GM12865 (cell line): ENCODE data around the gene KCNJ14.

ENCODE experiments used
- DNase-seq: peaks from one replicate; pipeline ENCODE4 v3.0.0; 2010; ENCODE audit warnings: low read depth
- H3K4me3 ChIP-seq: 2 replicates; pipeline ENCODE4 v1.5.1; 2011; ENCODE audit warnings: mild to moderate bottlenecking, low read depth, low read length, control low read depth
- TF ChIP-seq, protein P1 (sequence below): IDR thresholded peaks from 2 replicates; pipeline ENCODE4 v1.5.1; 2011; ENCODE audit warnings: low read length, control low read depth, low read depth, inconsistent platforms; ENCODE audit not compliant: insufficient read depth; ENCODE audit errors: missing control alignments

KCNJ14 gene

DNA sequence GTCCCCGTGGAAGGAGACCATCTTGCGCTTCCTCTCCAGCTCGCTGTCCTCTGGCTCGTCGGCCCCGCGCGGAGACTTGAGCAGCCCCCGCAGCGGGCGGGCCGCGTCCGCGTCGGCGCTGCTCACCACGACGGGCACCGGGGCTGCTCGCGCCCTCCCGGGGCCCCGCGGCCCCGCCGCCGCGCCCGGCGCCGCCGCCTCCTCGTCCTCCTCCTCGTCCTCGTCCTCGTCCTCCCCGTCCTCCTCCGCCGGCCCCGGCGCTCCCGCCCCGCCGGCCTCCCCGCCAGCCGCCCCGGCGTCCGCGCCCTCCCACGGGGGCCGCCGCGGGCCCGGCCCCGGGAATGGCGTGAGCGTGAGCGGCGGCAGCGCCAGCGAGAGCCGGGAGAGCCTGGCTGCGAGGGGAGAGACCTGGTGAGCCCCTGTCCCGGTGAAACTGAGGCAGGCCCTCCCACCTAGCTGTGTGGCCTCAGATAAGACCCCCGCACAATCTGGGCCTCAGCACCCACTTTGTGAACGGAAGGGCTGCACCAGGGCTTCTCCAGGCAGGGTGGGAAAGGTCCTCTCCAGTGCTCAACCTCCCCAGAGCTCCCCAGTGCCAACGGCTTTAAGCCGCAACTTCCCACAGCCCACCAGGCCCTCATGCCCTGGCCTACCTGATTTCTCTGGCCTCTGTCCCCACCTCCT is 38.5 kb downstream of the KCNJ14 start:
- H3K4me3 ChIP-seq: no peak overlapping the region
- DNase-seq: no peak
- TF ChIP-seq, protein P1, sequence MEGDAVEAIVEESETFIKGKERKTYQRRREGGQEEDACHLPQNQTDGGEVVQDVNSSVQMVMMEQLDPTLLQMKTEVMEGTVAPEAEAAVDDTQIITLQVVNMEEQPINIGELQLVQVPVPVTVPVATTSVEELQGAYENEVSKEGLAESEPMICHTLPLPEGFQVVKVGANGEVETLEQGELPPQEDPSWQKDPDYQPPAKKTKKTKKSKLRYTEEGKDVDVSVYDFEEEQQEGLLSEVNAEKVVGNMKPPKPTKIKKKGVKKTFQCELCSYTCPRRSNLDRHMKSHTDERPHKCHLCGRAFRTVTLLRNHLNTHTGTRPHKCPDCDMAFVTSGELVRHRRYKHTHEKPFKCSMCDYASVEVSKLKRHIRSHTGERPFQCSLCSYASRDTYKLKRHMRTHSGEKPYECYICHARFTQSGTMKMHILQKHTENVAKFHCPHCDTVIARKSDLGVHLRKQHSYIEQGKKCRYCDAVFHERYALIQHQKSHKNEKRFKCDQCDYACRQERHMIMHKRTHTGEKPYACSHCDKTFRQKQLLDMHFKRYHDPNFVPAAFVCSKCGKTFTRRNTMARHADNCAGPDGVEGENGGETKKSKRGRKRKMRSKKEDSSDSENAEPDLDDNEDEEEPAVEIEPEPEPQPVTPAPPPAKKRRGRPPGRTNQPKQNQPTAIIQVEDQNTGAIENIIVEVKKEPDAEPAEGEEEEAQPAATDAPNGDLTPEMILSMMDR: no peak

DNA sequence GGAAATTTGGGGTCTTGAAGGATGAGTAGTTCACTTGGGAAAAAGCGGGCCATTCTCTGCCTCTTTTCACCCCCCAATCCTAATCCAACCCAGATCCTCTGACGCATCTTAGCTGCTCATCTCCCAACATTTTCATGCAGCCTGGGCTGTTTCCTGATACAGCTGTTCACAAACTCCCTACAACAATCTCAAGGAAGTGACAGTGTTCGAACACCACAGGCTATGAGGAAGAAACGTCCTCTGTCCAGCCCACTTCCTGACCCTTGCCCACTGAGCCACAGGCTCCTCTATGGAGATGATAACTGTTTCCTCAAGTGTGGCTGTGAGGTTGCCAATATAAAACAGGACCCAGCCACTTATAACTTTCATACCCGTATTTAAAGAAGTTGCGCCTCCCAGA is 40.0 kb downstream of the KCNJ14 start:
- H3K4me3 ChIP-seq: no peak overlapping the region
- TF ChIP-seq, protein P1: no peak
- DNase-seq: no peak

DNA sequence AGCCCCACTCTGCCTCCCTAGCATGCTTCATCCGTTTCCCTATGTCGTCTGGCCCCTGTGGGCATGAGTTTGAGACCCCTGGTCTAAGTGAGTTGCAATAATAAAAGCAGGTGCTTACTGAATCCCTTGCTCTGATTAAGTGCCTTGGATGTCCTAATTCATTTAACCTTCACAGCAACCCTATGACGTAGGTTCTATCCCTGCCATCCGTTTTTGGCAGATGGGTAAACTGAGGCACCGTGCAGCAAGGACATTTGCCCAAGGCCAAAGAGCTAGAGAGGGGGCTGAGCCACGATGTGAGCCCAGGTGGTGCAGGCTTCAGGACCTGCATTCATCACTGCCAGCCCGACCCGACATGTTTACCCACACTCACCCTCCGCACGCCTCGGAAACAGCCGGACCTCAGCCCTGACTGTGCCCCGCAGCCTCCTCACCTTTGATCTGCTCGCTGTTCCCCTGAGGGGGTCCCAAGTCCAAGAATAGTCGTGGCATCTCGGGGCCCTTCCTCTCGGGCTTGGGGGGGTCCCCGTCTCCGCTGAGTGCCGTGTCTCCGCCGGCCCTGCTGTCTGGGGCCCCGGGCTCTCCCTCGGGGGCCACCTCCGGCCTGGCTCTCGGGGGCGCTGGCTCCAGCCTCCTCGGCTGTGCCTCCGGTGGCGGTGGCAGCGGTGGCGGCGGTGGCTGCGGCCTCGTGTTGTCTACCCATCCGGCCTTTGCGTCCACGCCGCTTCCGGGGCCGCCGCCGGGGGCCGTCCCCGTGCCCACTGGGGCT is 41.8 kb downstream of the KCNJ14 start:
- TF ChIP-seq, protein P1: no peak
- no peak overlapping the region for H3K4me3 ChIP-seq
- no peak for DNase-seq

DNA sequence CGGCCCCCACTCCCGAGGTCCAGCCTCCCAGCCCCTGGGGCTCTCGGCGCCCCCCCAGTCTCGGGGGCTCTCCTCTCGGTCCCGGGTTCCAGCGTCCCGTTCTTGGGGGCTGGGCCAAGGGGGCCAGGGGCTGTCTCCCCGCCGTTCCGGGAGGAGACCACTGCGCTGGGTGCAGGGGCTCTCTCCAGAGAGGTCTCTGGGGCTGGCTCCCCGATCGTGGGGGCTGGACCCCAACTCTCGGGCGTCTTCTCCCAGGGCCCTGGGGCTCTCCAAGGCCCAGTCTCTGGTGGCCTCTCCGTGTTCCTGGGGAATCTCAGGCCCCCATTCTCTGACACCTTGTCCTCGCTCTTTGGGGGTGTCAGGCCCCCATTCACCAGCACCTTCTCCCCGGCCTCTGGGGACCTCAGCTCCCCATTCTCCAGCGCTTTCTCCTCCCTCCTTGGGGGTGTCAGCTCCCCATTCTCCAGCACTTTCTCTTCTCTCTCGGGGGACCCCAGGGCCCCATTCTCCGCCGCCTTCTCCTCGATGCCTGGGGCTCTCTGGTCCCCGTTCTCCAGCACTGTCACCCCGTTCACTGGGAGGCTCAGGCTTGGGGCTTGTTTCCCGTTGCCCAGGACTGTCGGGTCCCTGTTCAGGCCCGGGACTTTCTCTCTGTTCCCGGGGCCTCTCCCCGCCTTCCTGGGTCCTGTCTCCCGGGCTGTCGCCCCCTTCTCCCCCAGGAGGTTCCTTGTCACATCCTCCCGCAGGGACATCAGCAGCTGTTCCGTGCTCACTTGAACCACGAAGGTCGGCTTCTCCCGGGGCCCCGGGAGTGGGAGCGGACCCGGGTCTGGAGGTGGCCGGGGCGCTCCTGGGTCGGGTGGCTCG is 42.6 kb downstream of the KCNJ14 start:
- DNase-seq: no peak
- no peak overlapping the region for H3K4me3 ChIP-seq
- TF ChIP-seq, protein P1: no peak

DNA sequence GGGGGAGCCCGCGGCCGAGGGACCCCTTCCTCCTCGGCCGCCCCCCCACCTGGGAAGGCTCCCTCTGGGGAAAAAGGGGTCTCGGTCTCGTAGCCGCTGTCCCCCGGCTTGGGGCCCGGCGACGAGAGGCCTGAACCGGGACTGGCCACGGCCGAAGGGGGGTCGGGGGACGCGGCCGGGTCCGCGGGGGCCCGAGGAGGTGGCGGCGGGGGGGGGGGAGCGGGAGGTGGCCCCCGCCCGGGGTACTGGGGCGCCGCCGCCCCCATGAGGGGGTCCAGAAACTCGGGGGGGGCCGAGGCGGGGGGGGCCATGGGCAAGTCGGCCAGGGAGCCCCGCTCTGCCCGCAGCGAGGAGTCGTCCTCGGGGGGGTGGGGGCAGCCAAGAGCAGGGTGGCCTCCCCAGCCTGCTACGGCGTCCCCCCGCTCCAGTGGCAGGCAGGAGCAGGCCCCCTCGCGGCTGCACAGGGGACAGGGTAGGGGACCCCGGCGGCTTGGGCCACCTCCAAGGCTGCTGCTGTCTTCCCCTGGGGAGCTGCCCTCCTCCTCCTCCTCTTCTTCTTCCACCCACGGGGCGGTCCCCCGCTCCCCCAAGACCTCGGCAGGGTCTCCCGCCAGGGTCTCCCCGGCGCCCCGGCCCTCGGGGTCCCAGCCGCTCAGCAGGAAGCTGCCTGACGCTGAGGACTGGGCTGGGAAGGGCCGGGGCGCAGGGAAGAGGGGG is 43.4 kb downstream of the KCNJ14 start:
- no peak for DNase-seq
- H3K4me3 ChIP-seq: no peak overlapping the region

More for the DNA sequence above, 43.4 kb downstream of the KCNJ14 start:
- TF ChIP-seq, protein P1: no peak
